ELR (cell line): ENCODE results near the gene NSUN3.
"Not testable (repeated sequence)": the region's sequence is repeated elsewhere in the genome, so short reads cannot be mapped to it uniquely, and the experiment has no call there.

Experiments used
- DNase-seq: peaks from one replicate; pipeline ENCODE4 v3.0.0-alpha.2; 2015; ENCODE audit warnings: low read depth

The NSUN3 gene

DNA sequence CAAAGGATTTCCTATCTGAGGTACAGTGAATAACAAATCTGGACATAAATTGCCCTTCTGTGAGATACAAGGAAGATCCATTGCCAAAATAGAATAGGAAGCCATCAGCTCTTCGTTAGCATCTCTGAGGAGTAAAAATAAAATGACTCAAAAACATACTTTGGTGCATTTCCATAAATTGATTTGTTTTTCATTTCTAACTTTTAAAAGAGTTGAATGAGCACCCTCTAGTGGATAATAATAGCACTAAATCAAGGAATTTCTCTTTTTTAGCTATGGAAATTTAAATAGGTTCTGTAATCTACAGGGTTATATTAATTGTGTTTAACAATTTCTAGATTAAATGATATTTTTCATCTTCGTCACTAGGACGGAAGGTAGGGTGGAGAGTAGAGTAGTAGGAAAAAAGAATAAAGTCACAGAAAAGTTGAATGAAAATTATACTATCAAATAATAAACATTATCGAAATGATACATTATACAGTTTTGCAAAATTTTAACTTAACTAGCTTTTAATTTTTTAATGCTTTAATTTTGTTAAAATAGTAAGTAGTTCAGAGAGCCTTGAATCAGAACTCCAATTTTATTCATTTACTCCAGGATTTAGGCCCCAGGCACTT lies 6.4 kb downstream of the NSUN3 start:
- DNase-seq = peak; percentile 55

DNA sequence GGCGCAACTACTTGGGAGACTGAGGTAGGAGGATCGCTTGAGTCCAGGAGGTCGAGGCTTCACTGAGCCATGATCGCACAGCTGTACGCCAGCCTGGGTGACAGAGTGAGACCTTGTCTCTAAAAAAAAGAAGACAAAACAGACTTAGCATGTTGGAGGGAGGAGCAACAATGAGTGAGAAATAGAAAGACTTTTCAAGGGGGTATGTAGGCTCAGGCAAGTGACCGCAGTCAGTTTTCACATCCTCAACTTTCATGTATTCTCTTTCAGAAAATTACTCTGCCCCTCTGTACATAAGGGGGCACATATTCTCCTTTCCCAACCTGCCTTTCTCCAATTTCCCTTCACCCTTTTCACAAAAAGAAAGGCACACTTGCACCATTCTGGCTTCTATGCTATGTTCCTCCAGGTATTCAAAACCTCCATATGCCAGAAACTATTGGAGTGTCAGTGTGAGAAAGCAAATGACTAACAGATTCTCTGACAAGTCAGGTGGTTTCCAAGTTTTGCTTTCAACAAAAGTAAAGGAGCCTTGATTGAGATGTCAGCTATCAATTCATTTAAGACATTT lies 7.6 kb downstream of the NSUN3 start:
- no peak for DNase-seq

DNA sequence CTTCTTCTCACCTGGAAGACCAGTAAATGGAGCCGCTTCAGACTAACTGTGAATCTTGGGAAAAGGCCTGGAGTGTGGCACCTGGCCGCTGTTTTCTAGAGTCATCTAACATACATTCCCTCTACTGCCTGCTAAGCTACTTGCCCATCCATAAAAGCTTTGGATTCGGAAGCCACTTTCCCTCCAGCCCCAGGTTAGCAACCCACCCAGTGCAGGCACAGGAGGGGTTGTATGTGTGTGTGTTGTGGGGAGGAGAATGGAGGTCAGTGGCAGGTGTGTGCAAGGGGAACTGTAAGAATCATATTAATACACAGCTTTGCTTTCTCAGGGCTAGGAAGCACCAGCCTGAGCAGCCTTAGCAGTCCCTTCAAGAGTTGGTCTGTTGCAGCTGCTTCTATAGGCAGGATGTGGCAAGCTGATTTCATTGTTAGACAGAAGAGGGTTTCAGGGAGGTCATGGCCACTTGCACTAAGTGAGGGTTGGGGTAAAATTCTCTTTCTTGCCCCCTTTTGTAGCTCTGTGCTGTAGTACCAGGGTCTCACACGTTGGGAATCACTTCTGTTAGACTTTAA lies 8.9 kb downstream of the NSUN3 start:
- DNase-seq = no peak

DNA sequence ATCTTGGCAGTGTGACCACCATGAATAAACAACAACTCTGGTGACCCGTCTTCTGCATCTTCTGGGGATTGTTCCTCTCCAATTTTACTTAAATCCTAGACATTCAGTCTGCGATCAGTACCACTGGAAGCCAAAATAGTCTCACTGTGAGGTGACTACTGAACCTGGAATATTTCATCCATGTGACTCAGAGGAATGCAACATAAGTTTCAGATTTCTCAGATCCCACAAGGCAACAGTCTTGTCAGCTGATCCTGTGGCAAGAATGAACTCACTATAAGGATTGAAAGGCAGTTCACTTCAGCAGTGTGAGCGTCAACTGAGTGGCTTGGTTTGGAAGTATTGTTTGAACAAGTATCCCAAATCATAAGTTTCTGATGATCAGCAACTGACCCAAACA lies 13.2 kb downstream of the NSUN3 start:
- peak; percentile 47 for DNase-seq

DNA sequence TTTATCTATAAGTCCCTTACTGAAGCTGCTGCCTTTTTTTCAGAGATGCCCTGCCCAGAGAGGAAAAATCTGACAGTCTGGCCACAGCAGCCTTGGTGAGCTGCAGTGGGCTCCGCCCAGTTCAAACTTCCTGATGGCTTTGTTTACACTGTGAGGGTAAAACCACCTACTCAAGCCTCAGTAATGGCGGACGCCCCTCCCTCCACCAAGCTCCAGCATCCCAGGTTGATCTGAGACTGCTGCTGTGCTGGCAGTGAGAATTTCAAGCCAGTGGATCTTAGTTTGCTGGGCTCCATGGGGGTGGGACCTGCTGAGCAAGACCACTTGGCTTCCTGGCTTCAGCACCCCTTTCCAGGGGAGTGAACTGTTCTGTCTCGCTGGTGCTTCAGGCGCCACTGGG lies 17.7 kb downstream of the NSUN3 start:
- not testable (repeated sequence) for DNase-seq

DNA sequence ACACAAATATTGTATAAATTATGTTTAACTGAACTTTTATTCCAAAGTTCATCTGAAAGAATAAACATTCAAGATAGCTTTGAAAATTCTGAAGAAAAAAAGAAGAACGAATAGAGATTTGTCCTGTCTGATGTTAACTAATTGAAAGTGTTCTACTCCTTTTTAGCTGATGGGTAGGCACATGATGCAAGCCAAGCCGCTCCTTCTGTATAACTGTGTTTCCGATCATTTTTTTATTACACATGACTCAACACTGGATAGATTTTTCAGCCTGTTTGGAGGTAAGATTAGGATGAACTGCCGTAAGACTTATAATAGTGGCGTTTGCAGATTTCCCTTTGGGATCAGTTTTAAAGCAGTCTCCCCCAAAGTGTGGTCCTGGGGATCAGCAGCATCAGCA lies 19.0 kb downstream of the NSUN3 start:
- no peak for DNase-seq

DNA sequence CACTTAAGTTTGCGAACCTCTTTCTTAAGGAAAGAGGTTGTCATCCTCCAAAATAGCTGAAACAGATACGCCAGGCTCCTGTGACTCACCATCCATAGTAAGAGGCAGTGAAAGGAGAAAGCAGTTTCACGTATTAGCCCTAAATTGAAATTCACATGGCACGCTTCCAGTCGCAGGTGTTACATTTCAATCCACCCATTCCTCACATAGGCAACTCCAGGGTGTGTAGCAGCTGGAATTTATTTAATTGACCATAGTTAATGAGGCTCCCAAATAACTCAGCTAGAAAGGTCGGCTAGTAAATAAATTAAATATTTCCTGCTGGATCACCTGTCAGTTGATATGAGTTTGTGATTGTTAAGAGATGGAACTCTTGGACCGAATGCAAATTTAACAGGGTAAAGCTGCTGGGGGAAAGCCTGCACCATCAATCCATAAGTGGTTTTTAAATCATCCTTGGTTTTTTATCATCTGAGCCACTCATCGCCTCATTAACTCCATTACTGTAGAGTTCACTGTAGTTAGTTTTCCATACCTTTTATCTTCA lies 19.6 kb downstream of the NSUN3 start:
- no peak for DNase-seq

DNA sequence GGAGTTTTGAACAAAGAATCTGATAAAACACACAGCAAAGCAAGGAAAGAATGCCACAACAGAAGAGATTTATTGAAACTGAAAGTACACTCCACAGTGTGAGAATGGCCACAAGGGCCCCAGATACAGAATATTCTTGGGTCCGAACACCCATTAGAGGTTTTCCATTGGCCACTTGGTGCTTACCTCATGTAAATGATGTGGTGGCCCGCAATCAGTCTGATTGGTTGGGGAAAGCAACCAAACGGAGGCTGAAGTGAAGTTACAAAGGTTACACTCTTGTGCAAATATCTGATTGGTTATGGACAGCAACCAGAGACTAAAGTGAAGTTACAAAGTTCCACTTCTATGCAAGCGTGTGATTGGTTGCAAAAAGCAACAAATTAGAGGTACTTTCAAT lies 20.4 kb downstream of the NSUN3 start:
- DNase-seq = no peak

DNA sequence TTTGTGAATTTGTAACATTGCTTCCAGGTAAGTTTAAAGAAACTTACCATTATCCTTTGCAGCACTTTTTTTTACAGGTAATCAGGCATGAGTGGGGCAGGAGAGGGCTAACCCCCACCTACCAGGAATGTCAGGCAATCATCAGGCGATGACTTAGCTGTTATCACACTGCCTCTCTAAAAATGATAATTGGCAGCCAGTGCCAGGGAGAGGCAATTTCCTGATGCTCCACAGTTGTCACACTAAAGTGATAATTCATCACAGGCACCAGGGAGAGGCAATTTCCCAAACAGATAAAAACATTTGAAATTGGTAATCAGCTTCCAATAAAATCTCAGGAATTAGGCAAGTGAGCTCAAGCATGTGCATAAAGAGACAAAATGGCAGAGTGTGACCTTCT lies 26.3 kb downstream of the NSUN3 start:
- DNase-seq = no peak

DNA sequence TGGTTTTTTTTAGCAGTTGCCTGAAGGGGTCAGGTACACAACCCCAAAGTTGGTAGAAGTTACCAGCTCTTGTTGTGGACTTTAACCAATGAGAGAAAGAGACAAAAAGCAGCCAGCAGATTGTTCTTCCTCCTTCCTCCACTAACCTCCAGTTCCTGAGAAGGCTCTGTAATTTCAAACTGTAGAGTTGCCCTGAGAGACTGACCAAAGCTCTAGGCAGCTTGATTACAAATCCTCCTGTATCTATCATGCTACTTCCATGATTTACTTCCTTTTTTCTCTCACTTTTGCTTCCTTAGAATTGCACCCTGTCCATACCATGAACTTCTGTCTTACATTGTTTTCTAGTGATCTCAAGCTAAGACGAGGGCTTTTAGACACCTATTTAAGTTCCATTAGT lies 29.2 kb downstream of the NSUN3 start:
- no peak for DNase-seq

DNA sequence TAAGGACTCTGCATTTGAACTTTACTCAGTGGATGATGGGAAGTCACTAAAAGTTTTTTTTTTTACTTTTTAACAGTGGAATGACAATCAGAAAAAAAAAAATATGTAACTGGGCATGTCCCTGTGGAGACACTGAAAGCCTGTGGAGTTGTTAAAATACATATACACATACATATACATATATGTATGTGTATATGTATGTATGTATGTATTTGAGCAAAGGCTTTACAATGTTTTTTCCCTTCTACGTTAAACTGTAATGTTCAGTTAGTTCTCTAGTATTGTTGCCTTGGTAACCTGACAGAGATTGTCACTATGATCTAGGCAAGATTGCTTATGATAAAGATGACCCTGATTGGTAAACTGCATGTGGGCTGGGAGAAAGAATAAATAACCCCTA lies 30.3 kb downstream of the NSUN3 start:
- DNase-seq = no peak

DNA sequence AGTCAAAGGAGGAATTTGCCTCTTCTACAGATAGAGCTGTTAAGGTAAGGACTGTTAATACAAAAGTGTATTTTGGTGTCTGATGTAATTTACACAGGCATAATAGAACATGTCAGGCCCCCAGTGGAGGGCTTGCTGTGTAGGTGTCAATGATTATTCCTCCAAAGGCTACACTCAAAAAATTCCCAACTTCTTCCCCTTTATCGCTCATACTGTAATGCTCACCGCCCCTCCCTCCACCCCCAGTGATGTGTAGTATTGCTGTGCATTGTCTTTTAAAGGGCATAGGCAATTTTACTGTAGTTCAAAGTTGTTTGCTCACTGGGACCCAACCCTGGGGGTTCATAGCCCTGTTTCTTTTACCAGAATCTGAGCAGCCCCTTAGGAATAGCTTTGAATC lies 32.2 kb downstream of the NSUN3 start:
- no peak for DNase-seq

DNA sequence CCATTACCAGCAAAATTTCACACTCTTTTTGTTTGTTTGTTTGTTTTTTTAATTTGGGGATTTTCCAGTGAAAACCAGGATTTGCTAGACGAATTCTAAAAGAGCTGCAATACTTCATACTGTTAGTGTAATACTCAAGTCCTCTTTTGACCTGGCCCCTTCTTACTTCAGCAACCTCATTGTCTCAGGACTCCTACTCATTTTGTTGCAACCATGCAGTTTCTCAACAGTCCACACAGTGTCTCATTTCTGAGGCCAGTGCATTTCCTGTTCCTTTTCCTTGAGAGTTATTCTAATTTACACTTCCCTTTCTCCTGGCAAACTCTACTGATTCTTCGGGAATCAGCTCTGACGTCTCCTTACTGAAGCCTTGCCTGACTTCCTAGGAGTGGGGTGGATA lies 35.6 kb downstream of the NSUN3 start:
- DNase-seq = no peak

DNA sequence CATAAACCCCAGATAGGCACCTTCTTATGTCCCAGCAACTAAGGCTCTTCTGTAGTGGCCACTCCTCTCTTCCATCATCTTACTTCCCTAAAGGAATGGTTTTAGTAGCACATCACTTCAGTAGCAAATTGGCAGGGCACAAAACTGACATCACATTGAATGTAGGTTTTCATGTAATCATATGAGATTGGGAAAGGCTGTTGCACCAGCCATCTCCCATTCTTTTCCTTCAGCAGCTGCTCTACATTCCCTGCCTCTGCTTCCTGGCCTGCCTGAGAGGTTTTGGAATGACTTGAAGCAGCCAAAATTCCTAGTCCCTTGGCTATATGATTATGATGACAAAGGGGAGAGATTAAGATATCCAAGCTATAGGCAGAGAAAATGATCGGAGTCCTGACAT lies 36.5 kb downstream of the NSUN3 start:
- no peak for DNase-seq

DNA sequence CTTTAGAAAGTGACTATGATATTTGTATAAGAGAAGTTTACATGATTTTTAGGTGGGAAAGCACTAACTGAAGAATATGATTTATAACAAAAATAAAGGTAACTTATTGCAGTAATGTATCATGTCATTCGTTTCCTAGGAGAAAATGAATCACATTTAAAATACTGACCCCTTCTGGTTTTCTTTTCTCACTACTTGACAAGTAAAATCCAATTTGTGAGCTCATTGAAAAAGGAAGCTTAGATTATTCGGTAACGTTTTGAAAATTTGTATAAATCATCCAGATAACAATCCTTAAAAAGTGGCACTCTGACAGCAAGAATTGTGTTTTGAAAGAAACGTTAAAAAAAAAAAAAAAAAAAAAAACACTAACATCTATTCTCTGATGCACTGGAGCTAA lies 39.0 kb downstream of the NSUN3 start:
- DNase-seq = peak; percentile 27

DNA sequence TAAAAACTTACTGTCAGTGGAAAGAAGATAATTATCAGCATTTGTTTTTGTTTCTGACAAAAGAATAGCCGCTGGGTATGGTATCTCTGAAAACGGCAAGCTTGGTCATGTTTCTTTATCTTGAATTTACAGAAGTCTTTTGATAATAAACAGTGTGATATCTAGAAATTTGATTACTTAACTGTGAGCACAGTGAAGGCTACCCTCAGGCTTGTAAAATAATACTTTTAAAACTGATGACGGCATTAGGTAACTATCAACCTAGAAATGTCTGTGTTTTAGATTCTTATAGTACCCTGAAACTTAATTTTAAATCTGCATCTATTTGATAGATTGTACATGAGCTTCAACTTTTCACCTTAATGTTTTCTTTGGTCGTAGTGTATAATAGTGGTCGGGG lies 43.4 kb downstream of the NSUN3 start:
- no peak for DNase-seq

DNA sequence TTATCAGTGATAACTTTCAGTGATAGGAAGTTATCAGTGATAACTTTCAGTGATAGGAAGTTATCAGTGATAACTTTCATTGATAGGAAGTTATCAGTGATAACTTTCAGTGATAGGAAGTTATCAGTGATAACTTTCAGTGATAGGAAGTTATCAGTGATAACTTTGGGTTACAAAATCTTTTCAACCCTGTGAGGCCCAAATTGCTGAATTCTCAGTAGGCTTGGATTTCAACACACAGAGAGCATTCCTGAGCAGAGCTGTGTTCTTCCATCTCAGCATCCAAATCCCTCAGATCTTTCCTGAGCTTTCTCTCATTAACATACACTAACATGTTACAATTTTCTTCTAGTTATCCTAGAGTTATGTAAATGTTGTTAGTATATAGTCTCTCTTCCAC lies 47.4 kb downstream of the NSUN3 start:
- DNase-seq = not testable (repeated sequence)

DNA sequence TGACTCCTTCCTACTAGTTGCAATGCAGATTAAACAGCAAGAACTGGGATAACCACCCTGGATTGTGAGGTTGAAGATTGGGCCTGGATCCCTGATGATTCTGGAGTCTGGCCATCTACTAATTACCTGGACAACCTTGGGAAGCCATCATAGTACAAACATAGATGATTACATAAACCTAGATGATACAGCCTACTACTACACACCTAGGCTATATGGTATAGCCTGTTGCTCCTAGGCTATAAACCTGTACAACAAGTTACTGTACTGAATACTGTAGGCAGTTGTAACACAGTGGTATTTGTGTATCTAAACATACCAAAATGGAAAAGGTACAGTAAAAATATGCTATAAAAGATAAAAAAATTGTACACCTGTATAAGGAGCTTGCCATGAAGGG lies 48.0 kb downstream of the NSUN3 start:
- no peak for DNase-seq

DNA sequence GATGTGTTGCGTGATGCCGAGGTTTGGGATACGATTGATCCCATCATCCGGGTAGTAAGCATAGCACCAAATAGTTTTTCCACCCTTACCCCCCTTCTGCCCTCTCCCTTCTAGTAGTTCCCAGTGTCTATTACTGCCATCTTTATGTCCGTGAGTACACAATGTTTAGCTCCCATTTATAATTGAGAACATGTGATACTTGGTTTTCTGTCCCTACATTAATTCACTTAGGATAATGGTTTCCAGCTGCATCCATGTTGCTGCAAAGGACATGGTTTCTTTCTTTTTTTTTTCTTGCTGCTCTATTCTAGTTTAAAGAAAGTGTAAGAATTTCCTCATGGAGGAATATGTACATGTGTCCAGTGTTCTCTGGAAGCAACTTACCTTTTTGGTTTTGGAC lies 51.8 kb downstream of the NSUN3 start:
- no peak for DNase-seq

DNA sequence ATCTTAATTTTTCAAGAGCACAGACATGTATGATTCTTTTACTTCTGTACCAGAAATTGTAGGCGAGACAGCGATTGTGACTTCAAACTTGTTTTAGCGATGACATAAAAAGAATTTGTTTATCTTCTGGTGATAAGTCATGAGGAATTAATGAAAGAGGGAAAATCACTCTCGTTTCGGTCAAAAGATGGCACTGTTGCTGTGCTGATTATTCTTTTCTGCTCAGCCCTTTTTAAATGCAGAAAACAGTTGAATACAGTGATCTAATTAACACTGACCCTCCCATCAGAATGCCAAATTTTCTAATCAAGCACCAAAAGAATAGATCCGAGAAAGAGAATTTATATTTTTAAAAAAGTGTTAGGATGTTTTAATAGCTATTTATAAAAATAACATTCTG lies 52.6 kb downstream of the NSUN3 start:
- DNase-seq = peak; percentile 53

DNA sequence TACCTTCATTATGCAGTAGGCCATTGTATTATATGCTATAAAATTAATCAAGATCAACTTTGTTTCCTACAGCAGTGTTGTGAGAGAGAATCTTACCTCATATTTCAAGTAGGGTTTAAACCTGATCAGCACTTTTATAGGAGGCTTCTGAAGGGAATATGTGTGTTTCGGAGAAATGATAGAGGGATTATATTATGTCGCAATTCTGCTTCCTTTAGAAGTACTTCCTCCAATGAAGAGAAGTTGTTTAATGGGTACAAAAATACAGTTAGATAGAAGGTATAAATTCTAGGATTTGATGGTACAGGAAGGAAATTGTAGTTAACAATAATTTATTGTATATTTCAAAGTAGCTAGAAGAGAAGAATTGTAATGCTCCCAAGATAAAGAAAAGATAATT lies 54.9 kb downstream of the NSUN3 start:
- no peak for DNase-seq

DNA sequence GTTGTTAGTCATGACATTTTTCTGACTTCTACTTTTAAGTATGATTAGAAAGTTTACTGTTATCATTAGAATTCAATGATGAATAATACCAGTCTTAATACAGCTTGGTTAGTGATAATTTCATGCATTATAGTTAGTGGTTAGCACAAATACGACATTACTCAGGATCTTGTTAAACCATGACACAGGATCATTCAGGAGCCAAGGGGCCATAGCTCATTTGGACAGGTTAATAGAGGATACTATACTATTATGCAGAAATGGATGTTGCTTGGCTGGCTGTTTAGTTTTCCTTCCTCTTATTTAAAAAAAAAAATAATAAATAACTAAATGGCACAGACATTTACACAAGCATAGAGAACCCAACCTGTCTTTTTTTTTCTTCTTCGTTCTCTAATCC lies 55.5 kb downstream of the NSUN3 start:
- DNase-seq = no peak

DNA sequence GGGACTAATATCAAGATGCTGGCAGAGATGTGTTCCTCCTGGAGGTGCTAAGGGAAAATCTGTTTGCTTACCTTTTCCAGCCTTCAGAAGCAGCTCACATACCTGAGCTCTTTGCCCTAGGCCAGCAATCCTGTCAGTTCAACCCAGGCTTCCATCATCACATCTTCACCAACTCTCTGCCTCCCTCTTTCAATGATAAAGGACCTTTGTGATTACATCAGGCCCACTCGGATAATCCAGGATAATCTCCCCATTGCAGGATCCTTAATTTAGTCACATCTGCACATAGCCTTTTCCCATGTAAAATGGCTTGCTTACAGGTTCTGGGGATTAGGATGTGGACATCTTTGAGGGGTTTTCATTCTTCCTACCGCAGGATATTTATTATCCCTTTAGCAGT lies 58.3 kb downstream of the NSUN3 start:
- DNase-seq = no peak

DNA sequence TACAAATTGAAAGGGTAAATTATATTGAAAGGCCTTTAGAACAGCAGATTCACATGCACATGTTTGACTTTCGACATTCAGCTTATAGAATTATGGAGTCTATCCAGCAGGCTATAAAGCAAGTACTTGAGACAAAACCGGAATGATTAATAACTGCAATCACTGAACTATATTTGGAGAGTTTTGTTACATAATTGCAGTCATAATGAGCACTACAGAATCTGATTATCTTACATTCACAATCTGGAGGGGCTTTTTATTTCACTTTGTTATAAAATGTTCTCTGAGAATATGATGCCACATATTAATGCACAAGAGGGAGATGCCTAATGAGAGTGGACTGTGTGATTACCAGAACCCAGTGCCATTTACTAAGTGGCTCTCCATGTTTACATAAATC lies 64.3 kb downstream of the NSUN3 start:
- no peak for DNase-seq
